Thyroid gland (tissue), 4 donors: Measurements from ENCODE around the gene MUC6.

ENCODE experiments used
- CTCF ChIP-seq, 6 experiments: fragments of 200-600 bp in 3 of 6; fragments of 450-650 bp in 3 of 6; sonication (generic) in 3 of 6; IDR thresholded peaks; one replicate each; pipeline ENCODE4 v1.5.1; 2016 to 2019; ENCODE audit warnings: antibody characterized with exemption in 6 of 6, mild to moderate bottlenecking in 2 of 6, inconsistent platforms in 1 of 6, moderate library complexity in 1 of 6
- POLR2A ChIP-seq, 2 donors: fragments of 450-650 bp; IDR thresholded peaks; one replicate each; pipeline ENCODE4 v1.6.1; 2017; ENCODE audit warnings: antibody characterized with exemption in 2 of 2, mild to moderate bottlenecking in 2 of 2, moderate library complexity in 1 of 2

- TF ChIP-seq CTCF (IDR thresholded peaks at IDR 0.05) (no peak), POLR2A (IDR thresholded peaks at IDR 0.05) (no peak)
Observed at GRCh38 chr11:1041936-1042608, 5.6 kb upstream of the MUC6 start.
